ENCODE results near the gene GCHFR.

GCHFR gene

GRCh38 chr15:40723919-40724318 is 39.9 kb upstream of the GCHFR start:
- H3K27ac ChIP-seq (ENCODE audit: extremely low read depth, low read depth, low read length), result no peak overlapping the region
- no peaks in the 10 kb centered on the region for H3K4me1 ChIP-seq (ENCODE audit: control insufficient read depth, insufficient read depth, low read length)
- CTCF ChIA-PET, result no interaction called here
- TF ChIP-seq ZNF792 (tag by site-specific recombination; IDR thresholded peaks at IDR 0.05) (no peak), SP7 (tag by site-specific recombination; IDR thresholded peaks at IDR 0.05) (peak; percentile 89), ZNF211 (tag by site-specific recombination; IDR thresholded peaks at IDR 0.05; ENCODE audit: low read depth) (peak; percentile 79; the same call in 1 of the 2 replicates), PRDM6 (tag by site-specific recombination; IDR thresholded peaks at IDR 0.05) (peak; percentile 42)
- POLR2A ChIA-PET, result no interaction called here
- peaks cover 4 to 29% of the 10 kb centered on the region in 2 experiments; a peak in 2 of 3 replicates for H3K36me3 ChIP-seq (ENCODE audit: control insufficient read depth in 2 of 2, insufficient read depth in 1 of 2, low read length in 2 of 2)
- H3K9me3 ChIP-seq (ENCODE audit: control insufficient read depth, insufficient read depth, low read depth, low read length), result no peaks in the 10 kb centered on the region
- H3K4me3 ChIP-seq (ENCODE audit: low read depth, low read length), result no peak overlapping the region

- CTCF ChIA-PET, result interaction anchor here (0.6 kb wide), 1 partner anchor 11 kb away, joined by 3 read pairs; no protein-coding TSS in a partner anchor
- TF ChIP-seq ZNF571 (tag by site-specific recombination; IDR thresholded peaks at IDR 0.05) (no peak), GLI2 (tag by site-specific recombination; IDR thresholded peaks at IDR 0.05; ENCODE audit: borderline replicate concordance, low read depth) (no peak), ZNF623 (tag by site-specific recombination; IDR thresholded peaks at IDR 0.05) (no peak), ZNF596 (tag by site-specific recombination; IDR thresholded peaks at IDR 0.05) (no peak), ZNF510 (tag by site-specific recombination; IDR thresholded peaks at IDR 0.05; ENCODE audit: insufficient replicate concordance) (no peak), ZNF214 (tag by site-specific recombination; IDR thresholded peaks at IDR 0.05; ENCODE audit: borderline replicate concordance) (no peak), ZSCAN30 (tag by site-specific recombination; IDR thresholded peaks at IDR 0.05) (no peak), ZSCAN4 (tag by site-specific recombination; IDR thresholded peaks at IDR 0.05) (no peak), ZNF2 (tag by site-specific recombination; IDR thresholded peaks at IDR 0.05) (no peak), ZNF521 (tag by site-specific recombination; IDR thresholded peaks at IDR 0.05) (no peak), HOXC10 (CRISPR knock-in tag; IDR thresholded peaks at IDR 0.05) (no peak), HOXA7 (CRISPR knock-in tag; IDR thresholded peaks at IDR 0.05; ENCODE audit: borderline replicate concordance) (no peak), ZNF561 (tag by site-specific recombination; IDR thresholded peaks at IDR 0.05; ENCODE audit: borderline replicate concordance) (no peak), BCL6B (tag by site-specific recombination; IDR thresholded peaks at IDR 0.05) (no peak), GFI1B (tag by site-specific recombination; IDR thresholded peaks at IDR 0.05) (no peak), ZNF362 (tag by site-specific recombination; IDR thresholded peaks at IDR 0.05) (no peak), ZFHX2 (tag by site-specific recombination; conservative IDR thresholded peaks at IDR 0.05) (no peak), PBX3 (CRISPR knock-in tag; IDR thresholded peaks at IDR 0.05) (no peak)
- POLR2A ChIA-PET, result interaction anchor here (0.6 to 0.8 kb wide), 2 partner anchors 8 to 38 kb away, joined by 3 to 5 read pairs; no protein-coding TSS in a partner anchor
- Histone ChIP-seq H3K27ac (ENCODE audit: extremely low read depth, low read depth, low read length) (no peak overlapping the region), H3K4me1 (ENCODE audit: control insufficient read depth, insufficient read depth, low read length) (no peaks in the 10 kb centered on the region), H3K36me3 (ENCODE audit: control insufficient read depth in 2 of 2, insufficient read depth in 1 of 2, low read length in 2 of 2) (peaks cover 23 to 58% of the 10 kb centered on the region in 2 experiments; a peak in 2 of 3 replicates), H3K9me3 (ENCODE audit: control insufficient read depth, insufficient read depth, low read depth, low read length) (no peaks in the 10 kb centered on the region), H3K4me3 (ENCODE audit: low read depth, low read length) (no peak overlapping the region)
These were observed 32.8 kb upstream of the GCHFR start for GRCh38 chr15:40731034-40731433.

All from HEK293 (cell line).